GM13977 (cell line): Measurements from ENCODE around the gene CEL.
A peak's percentile ranks its signal among the peaks of the same experiment; 100 is the strongest.

ENCODE experiments used
- DNase-seq: peaks from one replicate; pipeline ENCODE4 v3.0.0; 2012; ENCODE audit warnings: low spot score
- CTCF ChIP-seq: IDR thresholded peaks from 2 replicates; pipeline ENCODE4 v1.5.1; 2012; ENCODE audit warnings: mild to moderate bottlenecking, control low read depth; ENCODE audit not compliant: insufficient read depth; ENCODE audit errors: extremely low read depth, missing control alignments
- in situ Hi-C: fragments of 300-500 bp; cut with MboI; formaldehyde crosslinking; loops from one replicate; pipeline ENCODE4 v1.12.0; 2022; ENCODE audit warnings: low sequenced_read_pairs, low pct_unique_long_range_greater_than_20kb, mixed read lengths, inconsistent platforms; ENCODE audit not compliant: unreplicated experiment

The CEL gene

GRCh38 chr9:133045132-133045531 lies 16.6 kb upstream of the CEL start:
- no peak for TF ChIP-seq CTCF
- in situ Hi-C loops, result no loop called here
- no peak for DNase-seq

GRCh38 chr9:133046196-133046899 lies 15.4 kb upstream of the CEL start:
- in situ Hi-C loops, result no loop called here

GRCh38 chr9:133046900-133047295 lies 14.9 kb upstream of the CEL start:
- in situ Hi-C loops, result no loop called here
- TF ChIP-seq CTCF, result no peak
- no peak for DNase-seq

More at GRCh38 chr9:133046196-133046899, 15.4 kb upstream of the CEL start:
- no peak for TF ChIP-seq CTCF
- no peak for DNase-seq

GRCh38 chr9:133048595-133048994 lies 13.2 kb upstream of the CEL start:
- DNase-seq, result peak; percentile 71
- in situ Hi-C loops, result no loop called here
- peak; percentile 55 for TF ChIP-seq CTCF

- in situ Hi-C loops, result no loop called here
- DNase-seq, result peak; percentile 21
- no peak for TF ChIP-seq CTCF
Observed at GRCh38 chr9:133049043-133049442, 12.7 kb upstream of the CEL start.

- TF ChIP-seq CTCF, result no peak
- in situ Hi-C loops, result no loop called here
- no peak for DNase-seq
Observed at GRCh38 chr9:133050142-133050541, 11.6 kb upstream of the CEL start.

- in situ Hi-C loops, result no loop called here
- TF ChIP-seq CTCF, result no peak
- DNase-seq, result peak; percentile 14
Observed at GRCh38 chr9:133050781-133051180, 11.0 kb upstream of the CEL start.
